ENCODE measurements around the gene PARVB.

Gene PARVB

DNA sequence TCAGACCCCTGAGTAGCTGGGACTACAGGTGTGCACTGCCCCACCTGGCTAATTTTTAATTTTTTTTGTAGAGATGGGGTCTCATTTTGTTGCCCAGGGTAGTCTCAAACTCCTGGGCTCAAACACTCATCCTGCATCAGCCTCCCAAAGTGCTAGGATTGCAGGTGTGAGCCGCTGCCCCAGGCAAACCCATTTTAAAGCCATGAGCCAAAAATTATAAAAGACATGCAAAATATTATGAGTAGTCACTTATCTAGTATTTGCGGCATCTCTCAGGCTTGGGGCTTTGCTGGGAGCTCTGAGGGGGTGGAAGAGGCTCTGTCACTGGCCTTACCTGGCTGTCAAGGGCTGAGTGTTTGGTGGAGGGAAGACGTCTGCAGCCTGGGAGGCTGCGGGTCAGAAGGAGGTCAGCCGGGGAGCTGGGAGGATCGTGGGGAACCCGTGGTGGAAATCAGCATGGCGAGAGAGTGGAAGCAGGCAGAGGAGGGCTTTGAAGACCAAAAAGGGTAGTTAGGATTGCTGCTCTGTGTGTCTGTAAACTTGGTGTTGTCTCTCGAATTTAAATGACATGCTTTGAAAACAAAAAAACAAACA, 87.6 kb downstream of the PARVB start:
- Histone ChIP-seq H3K4me3 (ENCODE audit: low read length) (no peak overlapping the region), H3K9ac (ENCODE audit: low read length) (no peak overlapping the region), H3K36me3 (ENCODE audit: control insufficient read depth, insufficient read depth, low read length) (no peaks in the 10 kb centered on the region), H3K27me3 (ENCODE audit: control insufficient read depth, insufficient read depth, low read length) (no peaks in the 10 kb centered on the region), H3K4me1 (ENCODE audit: control insufficient read depth, insufficient read depth, low read length) (no peaks in the 10 kb centered on the region), H3K9me3 (ENCODE audit: control insufficient read depth, low read length) (no peaks in the 10 kb centered on the region)

DNA sequence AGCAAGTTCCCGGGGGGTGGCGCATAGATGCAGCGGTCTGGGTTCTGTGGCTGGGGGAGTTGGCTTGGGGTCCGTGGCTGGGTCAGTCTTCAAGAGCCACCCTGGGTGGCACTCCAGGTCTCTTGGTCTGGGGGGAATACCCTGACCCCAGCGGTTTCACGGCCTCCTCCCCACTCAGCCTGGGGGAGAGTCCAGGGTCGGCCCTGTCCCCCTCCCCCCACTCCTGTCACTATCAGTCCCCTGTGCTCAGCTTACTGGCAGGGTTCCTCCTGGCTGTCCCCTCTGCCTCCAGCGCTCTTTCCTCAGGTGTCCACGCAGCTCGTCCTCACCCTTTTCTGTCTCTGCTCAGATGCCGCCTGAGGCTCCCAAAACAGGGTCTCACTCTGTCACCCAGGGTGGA, 88.1 kb downstream of the PARVB start:
- Histone ChIP-seq H3K36me3 (ENCODE audit: control insufficient read depth, insufficient read depth, low read length) (no peaks in the 10 kb centered on the region), H3K4me1 (ENCODE audit: control insufficient read depth, insufficient read depth, low read length) (no peaks in the 10 kb centered on the region), H3K27me3 (ENCODE audit: control insufficient read depth, insufficient read depth, low read length) (no peaks in the 10 kb centered on the region), H3K9me3 (ENCODE audit: control insufficient read depth, low read length) (no peaks in the 10 kb centered on the region), H3K4me3 (ENCODE audit: low read length) (no peak overlapping the region), H3K9ac (ENCODE audit: low read length) (no peak overlapping the region)

DNA sequence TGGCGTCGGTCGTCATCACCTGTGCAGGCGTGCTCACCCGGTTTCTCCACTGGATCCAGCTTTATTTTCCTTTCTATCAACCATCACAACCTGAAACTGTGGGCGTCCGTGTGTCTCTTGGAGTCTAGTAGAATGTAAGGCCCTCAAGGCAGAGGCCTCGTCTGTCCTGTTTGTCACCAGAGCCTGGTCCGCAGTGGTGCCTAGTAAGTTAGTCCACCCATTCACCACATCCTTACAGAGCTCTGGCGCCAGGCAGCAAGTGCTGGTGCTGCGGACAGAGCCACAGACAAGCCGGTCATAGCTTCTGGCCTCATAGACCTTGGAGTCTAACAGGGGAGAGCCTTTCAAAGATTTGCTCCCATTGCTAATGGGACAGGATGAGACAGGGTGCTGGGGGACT, 92.2 kb downstream of the PARVB start:
- Histone ChIP-seq H3K9me3 (ENCODE audit: control insufficient read depth, low read length) (no peaks in the 10 kb centered on the region), H3K9ac (ENCODE audit: low read length) (no peak overlapping the region), H3K4me3 (ENCODE audit: low read length) (no peak overlapping the region), H3K27me3 (ENCODE audit: control insufficient read depth, insufficient read depth, low read length) (no peaks in the 10 kb centered on the region), H3K4me1 (ENCODE audit: control insufficient read depth, insufficient read depth, low read length) (no peaks in the 10 kb centered on the region), H3K36me3 (ENCODE audit: control insufficient read depth, insufficient read depth, low read length) (no peaks in the 10 kb centered on the region)

DNA sequence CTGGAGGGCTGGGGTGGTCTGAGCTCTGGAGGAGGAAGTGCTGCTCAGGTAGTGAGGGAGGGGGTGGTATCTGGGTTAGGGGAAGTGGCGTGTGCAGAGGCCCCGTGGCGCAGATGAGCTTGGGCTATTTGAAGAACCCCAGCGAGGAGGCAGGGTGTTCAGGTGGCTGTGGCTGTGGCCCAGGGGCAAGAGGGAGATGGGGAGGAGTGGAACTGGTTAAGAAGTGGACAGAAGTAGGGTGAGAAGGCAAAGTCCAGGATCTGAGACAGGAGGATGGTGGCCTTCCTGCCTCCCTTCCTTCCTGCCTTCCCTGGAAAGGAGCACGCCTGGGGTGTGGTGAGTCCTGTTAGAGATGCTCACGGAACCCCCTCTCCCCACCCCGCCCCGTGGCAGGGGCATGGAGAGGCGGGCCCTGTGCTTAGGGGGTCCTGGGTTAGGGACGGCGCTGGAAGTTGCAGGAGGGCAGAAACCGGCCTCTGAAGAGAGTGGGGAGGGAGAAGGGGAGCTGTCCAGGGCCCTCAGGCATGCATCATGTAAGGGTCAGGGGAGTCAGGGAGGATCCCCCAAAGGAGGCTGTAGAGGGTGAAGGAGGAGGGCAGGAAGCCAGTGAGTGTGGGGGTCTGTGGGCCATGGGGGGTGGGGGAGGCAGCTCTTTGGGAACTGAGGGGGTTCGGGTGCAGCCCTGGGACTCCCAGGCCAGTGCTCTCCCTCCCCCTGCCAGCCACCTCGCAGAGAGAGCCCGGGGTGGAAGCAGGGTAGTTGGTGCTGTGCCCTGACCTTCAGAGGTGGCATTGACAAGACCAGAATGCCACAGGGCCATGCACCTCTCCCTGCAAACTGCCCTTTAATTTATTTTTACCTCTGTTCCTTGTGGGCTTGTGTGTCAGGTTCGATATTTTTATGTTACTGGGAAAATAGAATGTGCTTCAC, 92.9 kb downstream of the PARVB start:
- Histone ChIP-seq H3K27me3 (ENCODE audit: control insufficient read depth, insufficient read depth, low read length) (no peaks in the 10 kb centered on the region), H3K4me3 (ENCODE audit: low read length) (no peak overlapping the region), H3K9me3 (ENCODE audit: control insufficient read depth, low read length) (no peaks in the 10 kb centered on the region), H3K4me1 (ENCODE audit: control insufficient read depth, insufficient read depth, low read length) (no peaks in the 10 kb centered on the region), H3K9ac (ENCODE audit: low read length) (no peak overlapping the region), H3K36me3 (ENCODE audit: control insufficient read depth, insufficient read depth, low read length) (no peaks in the 10 kb centered on the region)

DNA sequence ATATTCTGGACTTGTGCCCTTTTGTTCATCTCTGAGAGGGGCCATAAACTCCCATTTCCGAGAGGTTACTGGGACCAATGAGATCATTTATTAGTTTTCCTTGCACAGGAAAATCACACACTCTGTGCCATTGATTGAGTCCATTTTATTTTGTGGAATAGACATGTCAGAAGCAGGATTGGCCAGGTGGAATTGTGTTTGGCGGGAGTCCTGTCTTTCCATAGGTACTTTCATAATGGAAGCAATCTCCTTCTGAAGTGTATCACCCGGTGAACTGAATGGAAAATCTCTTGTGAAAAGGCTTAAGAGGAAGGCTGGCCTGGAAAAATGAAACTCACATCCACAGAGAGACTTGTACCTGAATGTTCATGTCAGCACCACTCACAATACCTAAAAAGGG, 93.6 kb downstream of the PARVB start:
- no peaks in the 10 kb centered on the region for H3K36me3 ChIP-seq (ENCODE audit: control insufficient read depth, insufficient read depth, low read length)
- no peaks in the 10 kb centered on the region for H3K9me3 ChIP-seq (ENCODE audit: control insufficient read depth, low read length)
- no peaks in the 10 kb centered on the region for H3K27me3 ChIP-seq (ENCODE audit: control insufficient read depth, insufficient read depth, low read length)
- no peak overlapping the region for H3K9ac ChIP-seq (ENCODE audit: low read length)
- no peaks in the 10 kb centered on the region for H3K4me1 ChIP-seq (ENCODE audit: control insufficient read depth, insufficient read depth, low read length)
- no peak overlapping the region for H3K4me3 ChIP-seq (ENCODE audit: low read length)

DNA sequence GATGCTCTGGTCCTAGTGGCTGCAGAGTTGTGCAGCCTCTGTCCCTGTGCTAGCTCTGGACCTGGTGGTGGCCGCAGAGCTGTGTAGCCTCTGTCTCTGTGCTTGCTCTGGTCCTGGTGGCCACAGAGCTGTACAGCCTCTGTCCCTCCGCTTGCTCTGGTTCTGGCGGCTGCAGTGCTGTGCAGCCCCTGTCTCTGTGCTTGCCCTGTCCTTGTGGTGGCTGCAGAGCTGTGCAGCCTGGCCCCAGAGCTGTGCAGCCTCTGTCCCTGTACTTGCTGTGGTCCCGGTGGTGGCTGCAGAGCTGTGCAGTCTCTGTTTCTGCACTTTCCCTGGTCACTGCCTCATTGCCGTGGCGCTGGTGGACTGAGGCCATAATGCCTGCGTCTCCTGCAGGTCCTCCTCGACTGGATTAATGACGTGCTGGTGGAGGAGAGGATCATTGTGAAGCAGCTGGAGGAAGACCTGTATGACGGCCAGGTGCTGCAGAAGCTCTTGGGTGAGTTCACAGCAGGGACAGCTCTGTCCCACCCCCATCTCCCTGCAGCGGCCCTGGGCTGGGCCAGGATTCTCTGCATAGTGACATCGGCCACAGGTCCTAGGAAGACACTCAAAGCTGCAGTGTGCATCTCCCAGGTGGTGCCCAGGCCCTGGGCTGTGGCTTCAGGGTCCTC, 94.7 kb downstream of the PARVB start:
- no peaks in the 10 kb centered on the region for H3K9me3 ChIP-seq (ENCODE audit: control insufficient read depth, low read length)
- no peak overlapping the region for H3K4me3 ChIP-seq (ENCODE audit: low read length)
- no peaks in the 10 kb centered on the region for H3K36me3 ChIP-seq (ENCODE audit: control insufficient read depth, insufficient read depth, low read length)
- H3K27me3 ChIP-seq (ENCODE audit: control insufficient read depth, insufficient read depth, low read length) = no peaks in the 10 kb centered on the region
- no peaks in the 10 kb centered on the region for H3K4me1 ChIP-seq (ENCODE audit: control insufficient read depth, insufficient read depth, low read length)
- H3K9ac ChIP-seq (ENCODE audit: low read length) = no peak overlapping the region

DNA sequence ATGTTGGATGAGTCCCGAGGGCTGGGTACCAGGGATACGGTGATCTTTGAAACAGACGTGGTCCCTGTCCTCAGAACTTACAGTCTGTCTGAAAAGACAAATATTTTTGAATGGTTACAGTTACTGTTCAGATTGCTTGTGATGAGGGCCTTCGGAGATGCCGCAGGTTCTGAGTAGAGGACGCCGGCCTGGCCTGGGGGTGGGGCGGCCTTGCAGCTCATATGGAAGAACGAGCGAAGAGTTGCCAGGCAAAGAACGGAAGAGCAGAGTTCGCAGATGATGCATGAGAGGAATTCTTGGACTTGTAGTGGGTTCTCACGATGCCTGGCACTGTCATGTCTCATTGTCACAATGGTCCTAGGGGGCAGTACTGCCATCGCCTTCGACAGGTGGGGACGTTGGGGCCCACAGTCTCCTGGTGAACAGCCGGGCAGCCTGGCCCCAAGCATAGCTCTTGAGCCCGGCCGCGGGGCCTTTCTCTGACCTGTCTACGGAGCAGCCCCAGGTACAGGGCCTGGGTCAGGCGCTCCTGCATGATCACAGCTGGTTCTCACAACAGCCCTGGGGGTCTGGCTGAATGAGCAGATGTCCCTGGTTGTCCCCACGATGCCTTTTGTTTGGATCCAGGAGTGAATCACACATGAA, 95.7 kb downstream of the PARVB start:
- Histone ChIP-seq H3K27me3 (ENCODE audit: control insufficient read depth, insufficient read depth, low read length) (no peaks in the 10 kb centered on the region), H3K36me3 (ENCODE audit: control insufficient read depth, insufficient read depth, low read length) (no peaks in the 10 kb centered on the region), H3K4me1 (ENCODE audit: control insufficient read depth, insufficient read depth, low read length) (no peaks in the 10 kb centered on the region), H3K4me3 (ENCODE audit: low read length) (no peak overlapping the region), H3K9me3 (ENCODE audit: control insufficient read depth, low read length) (no peaks in the 10 kb centered on the region), H3K9ac (ENCODE audit: low read length) (no peak overlapping the region)

DNA sequence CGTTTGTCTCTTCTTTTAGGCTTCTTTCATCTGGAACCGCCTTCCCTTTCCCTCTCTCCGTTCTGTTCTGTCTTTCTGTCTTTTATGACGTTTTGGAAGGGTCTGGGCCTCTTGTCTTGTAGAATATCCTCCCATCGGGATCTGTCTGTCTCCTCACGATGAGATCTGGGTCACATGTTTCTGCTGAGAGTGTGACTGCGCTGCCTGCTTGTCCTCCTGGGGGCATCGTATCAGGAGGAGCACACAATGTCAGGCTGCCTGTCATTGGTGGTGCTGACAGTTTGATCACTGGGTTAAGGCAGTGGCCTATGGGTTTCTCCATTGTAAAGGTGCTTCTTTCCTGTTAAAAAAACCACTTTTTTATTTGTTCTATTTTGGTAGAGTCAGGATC, 96.2 kb downstream of the PARVB start:
- Histone ChIP-seq H3K27me3 (ENCODE audit: control insufficient read depth, insufficient read depth, low read length) (no peaks in the 10 kb centered on the region), H3K4me3 (ENCODE audit: low read length) (no peak overlapping the region), H3K4me1 (ENCODE audit: control insufficient read depth, insufficient read depth, low read length) (no peaks in the 10 kb centered on the region), H3K9me3 (ENCODE audit: control insufficient read depth, low read length) (no peaks in the 10 kb centered on the region), H3K9ac (ENCODE audit: low read length) (no peak overlapping the region), H3K36me3 (ENCODE audit: control insufficient read depth, insufficient read depth, low read length) (no peaks in the 10 kb centered on the region)

DNA sequence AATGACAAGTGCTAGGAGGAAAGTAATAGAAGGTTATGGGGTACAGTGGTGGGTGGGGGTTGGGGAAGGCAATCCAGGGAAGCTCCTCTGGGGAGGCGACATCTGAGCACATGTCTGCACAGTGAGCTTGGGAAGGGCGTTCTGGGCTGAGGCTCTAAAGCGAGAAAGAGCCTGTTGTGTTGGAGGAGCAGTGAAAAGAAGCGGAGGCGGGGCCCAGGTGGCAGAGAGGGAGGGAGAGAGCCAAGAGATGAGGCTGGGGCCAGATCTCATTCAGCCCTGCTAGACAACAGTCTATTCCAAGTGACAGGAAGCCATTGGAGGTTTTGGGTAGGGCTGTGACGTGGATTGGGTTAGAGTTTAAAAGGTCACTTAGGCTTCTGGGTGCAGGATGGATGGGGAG, 101.3 kb downstream of the PARVB start:
- H3K36me3 ChIP-seq (ENCODE audit: control insufficient read depth, insufficient read depth, low read length) = no peaks in the 10 kb centered on the region
- no peak overlapping the region for H3K9ac ChIP-seq (ENCODE audit: low read length)
- H3K27me3 ChIP-seq (ENCODE audit: control insufficient read depth, insufficient read depth, low read length) = no peaks in the 10 kb centered on the region

DNA sequence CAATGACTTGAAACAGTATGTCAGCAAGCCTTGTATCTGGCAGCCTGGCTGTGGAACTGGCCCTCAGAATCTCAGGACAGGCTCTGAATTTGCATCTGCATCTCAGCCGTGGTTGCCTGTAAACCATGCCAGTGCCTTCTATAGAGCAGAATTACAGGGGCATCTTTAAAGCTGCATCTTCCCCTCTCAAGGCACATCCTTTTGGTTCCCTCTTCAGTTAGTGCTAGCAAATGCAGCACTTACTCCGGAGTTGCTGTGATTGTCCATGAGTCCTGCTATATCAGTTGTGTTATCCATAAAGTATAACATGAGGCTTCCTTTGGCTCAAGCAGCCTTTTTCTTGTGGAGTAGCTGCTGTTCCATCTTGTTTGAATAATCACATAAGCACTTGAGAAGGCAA, 102.7 kb downstream of the PARVB start:
- Histone ChIP-seq H3K9ac (ENCODE audit: low read length) (no peak overlapping the region), H3K36me3 (ENCODE audit: control insufficient read depth, insufficient read depth, low read length) (no peaks in the 10 kb centered on the region), H3K9me3 (ENCODE audit: control insufficient read depth, low read length) (no peaks in the 10 kb centered on the region), H3K27me3 (ENCODE audit: control insufficient read depth, insufficient read depth, low read length) (no peaks in the 10 kb centered on the region), H3K4me3 (ENCODE audit: low read length) (no peak overlapping the region), H3K4me1 (ENCODE audit: control insufficient read depth, insufficient read depth, low read length) (no peaks in the 10 kb centered on the region)

More for the DNA sequence above, 101.3 kb downstream of the PARVB start:
- H3K4me3 ChIP-seq (ENCODE audit: low read length) = no peak overlapping the region
- no peaks in the 10 kb centered on the region for H3K4me1 ChIP-seq (ENCODE audit: control insufficient read depth, insufficient read depth, low read length)
- no peaks in the 10 kb centered on the region for H3K9me3 ChIP-seq (ENCODE audit: control insufficient read depth, low read length)

DNA sequence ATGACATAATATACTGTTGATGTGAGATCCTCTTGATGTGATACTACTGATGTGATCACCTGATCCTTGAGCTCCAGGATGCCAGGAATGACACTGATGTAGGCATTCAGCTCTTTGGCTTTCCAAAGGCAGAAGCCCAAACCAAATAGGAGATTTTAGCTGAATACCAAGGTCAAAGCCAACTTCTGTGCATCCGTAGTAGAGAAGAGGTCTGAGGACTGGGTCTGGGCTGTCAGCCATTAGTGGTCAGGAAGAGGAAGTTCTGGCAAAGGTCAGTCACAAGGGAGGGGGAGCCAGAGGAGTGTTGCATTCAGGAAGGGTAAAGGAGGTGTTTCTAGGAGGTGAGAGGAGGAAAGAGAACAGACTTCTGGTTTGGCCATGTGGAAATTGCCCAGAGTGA, 103.3 kb downstream of the PARVB start:
- no peaks in the 10 kb centered on the region for H3K4me1 ChIP-seq (ENCODE audit: control insufficient read depth, insufficient read depth, low read length)
- H3K27me3 ChIP-seq (ENCODE audit: control insufficient read depth, insufficient read depth, low read length) = no peaks in the 10 kb centered on the region
- no peak overlapping the region for H3K4me3 ChIP-seq (ENCODE audit: low read length)
- no peaks in the 10 kb centered on the region for H3K36me3 ChIP-seq (ENCODE audit: control insufficient read depth, insufficient read depth, low read length)
- no peak overlapping the region for H3K9ac ChIP-seq (ENCODE audit: low read length)
- no peaks in the 10 kb centered on the region for H3K9me3 ChIP-seq (ENCODE audit: control insufficient read depth, low read length)

All from mucosa of stomach (tissue), 1 donor.